Measurements from ENCODE around the gene CXXC5.
A peak's percentile ranks its signal among the peaks of the same experiment; 100 is the strongest.

CXXC5 gene

GRCh38 chr5:139690803-139691629 lies 42.9 kb downstream of the CXXC5 start:
- no peak for DNase-seq

DNA sequence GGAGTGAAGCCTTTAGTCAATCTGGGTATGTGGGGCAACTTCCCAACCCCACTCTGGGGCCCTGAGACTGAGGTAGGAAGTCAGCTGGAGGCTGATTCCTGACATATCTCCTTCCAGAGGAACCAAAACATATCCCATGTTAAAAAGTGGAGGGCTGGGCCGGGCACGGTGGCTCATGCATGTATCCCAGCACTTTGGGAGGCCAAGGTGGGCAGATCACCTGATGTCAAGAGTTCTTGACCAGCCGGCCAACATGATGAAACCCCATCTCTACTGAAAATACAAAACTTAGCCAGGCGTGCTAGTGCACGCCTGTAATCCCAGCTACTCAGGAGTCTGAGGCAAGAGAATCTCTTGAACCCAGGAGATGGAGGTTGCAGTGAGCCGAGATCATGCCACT lies 44.0 kb downstream of the CXXC5 start:
- DNase-seq = no peak

DNA sequence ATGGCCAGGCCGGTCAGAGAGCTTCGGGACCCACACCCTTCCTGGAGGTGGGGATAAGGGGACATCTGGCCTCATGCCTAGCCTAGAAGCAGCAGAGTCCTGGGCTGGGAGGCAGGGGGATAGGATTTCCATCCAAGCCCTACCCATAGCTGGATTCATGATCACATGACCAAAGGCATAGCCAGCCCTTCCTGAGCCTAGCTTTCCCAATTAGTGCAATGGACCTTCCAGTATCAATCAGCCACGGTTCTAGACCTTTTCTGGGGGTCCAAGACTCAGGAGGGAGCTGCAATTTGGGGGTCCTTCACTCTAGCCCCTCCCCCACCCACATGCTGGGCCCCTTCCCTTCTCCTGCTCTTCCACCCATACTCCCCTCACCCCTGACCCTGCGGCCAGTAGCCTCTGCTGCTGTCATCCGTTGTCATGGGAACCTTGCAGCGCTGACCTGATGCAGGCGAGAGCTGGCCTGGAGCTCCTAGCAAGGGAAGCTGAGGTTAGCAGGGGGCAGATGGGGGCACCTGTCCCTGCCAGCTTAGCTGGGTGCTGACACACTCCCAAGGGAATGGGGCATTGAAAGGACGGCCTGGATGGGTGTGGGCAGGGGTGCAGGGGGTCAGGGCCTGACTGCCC lies 44.6 kb downstream of the CXXC5 start:
- DNase-seq = peak in 1 of 56 donors; percentile 65

- no peak for DNase-seq
Measured at GRCh38 chr5:139693676-139694364, 45.7 kb downstream of the CXXC5 start.

DNA sequence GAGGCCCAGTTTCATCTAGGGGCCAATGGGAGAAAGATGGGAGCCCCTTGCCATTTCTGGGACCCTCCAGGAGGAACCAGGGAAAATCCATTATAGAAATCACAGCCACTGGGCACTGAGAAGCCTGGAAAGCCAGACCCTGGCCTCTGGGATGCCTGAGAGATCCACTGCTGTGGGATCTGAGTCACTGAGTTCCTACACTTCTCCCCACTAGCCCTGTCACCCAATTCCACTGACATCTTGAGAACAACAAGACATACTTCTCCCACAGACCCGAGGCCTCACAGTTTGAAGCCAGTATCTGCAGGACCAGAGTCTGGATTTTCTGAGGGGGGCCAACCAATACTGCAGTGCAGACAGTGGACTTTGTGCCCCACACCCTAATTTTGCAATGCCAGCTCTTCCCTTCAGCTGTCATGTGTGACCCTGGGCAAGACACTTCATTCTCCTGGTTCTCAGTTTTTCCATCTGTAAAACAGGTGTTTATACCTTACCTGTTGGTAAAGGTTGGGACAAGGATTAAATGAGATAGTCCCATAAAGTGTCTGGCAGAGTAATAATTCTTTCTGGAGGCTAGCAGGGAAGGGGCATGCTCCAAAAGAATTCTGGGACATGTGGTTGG lies 46.5 kb downstream of the CXXC5 start:
- DNase-seq = no peak

DNA sequence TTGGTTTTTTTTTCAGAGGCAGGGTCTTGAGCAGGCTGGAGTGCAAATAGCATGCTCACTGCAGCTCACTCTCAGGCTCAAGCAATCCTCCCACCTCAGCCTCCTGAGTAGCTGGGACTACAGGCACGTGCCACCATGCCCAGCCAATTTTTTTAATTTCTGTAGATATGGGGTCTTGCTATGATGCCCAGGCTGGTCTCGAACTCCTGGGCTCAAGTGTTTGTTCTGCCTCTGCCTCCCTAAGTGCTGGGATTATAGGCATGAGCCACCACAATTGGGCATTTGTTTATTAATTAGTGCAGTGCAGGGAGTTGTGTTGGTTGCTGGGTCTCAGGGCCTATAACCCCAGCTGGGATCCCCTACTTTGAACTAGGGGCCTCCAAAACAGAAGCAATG lies 47.0 kb downstream of the CXXC5 start:
- DNase-seq = no peak

- DNase-seq = peak in 1 of 56 donors; percentile 73
Measured at GRCh38 chr5:139696167-139696893, 48.2 kb downstream of the CXXC5 start.

DNA sequence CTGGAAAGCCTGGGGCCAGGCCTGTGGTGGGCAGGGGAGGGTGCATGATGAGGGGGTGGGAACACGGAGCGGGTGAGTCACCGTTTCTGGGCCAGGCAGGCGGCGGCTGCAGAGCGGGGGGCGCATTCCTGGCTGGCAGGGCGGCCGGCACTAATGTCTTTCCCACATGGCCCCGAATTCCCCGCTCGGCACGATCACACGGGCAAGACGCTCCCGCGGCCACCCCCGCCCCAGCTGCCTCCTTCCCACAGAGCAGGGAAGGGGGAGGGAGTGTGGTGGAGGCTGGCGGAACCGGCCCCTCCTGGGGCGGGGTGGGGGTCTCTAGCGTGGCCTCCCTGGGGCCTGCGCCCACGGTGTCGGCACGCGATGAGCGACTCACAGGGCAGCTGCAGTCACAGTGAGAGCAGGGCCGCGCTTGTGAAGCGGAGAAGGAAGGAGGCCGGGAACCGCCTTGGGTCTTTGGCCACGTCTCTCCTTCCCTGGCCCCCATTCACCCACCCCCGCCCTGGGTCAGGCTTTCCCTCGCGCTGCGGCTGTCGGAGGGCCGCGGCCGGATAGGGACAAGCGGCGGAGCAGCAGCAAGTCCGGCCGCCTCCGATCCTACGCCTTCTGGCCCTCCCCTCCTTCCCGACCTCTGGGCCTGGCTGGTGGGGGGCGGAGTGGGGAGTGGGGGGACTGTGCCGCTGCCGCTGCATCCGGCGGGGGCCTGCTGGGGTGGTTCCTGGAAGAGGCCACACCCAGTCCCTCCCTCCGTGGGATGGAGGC lies 48.9 kb downstream of the CXXC5 start:
- peak in 27 of 56 donors; percentile 30 to 80 (median 58) for DNase-seq

DNA sequence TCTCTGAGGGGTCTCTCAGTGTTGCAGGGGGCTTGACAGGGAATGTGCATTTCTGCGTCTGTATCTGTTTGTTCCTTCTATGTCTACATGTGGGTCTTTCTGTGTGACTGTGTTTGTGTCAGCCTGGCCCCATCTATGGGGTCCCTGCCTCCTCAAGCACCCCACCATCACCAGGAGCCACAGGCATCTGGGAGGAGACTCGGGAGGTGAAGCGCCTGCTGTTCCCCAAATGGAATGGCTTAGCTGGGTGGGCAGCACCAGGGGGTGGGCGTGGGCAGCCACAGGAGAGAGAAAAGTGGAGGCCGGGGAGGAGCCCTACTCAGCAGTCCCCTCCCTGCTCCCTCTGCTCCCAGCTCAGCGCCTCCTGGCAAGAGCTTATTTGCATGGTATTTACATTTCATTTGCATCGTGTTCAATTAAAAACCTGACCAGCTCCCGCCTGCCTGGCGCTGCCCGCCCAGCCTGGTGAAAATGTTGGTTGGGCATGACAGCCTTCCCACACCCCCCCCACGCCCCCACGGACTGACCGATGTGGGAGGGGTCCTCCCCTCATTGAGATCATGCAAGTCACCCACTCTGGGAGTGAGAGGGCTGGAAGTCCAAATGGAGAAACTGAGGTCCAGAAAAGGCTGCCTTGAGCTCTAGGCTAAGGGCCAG lies 50.5 kb downstream of the CXXC5 start:
- peak in 47 of 56 donors; percentile 35 to 89 (median 75) for DNase-seq

DNA sequence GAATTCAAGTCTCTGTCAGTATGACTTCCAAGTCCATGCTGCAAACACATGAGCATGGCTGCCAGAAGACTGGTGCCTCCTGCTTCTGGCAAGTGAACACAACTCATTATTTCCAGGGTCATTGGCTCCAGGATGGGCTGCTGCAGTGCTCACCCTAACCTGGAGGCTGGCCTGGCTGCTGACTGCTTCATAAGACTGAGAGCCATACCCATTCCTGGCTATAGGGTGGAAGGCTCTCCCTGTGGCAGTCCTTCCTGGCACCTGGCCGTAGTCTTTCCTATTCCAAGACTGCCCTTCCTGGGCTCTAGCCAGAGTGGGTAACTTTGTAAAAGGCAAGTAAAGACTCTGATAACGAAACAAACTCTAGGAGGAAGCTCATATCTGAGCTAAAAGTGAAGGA lies 51.2 kb downstream of the CXXC5 start:
- no peak for DNase-seq

GRCh38 chr5:139700711-139701055 lies 52.5 kb downstream of the CXXC5 start:
- no peak for DNase-seq

GRCh38 chr5:139701056-139701741 lies 53.0 kb downstream of the CXXC5 start:
- DNase-seq = no peak

GRCh38 chr5:139702548-139702947 lies 54.4 kb downstream of the CXXC5 start:
- DNase-seq = no peak

- no peak for DNase-seq
Measured at GRCh38 chr5:139704748-139705147, 56.6 kb downstream of the CXXC5 start.

DNA sequence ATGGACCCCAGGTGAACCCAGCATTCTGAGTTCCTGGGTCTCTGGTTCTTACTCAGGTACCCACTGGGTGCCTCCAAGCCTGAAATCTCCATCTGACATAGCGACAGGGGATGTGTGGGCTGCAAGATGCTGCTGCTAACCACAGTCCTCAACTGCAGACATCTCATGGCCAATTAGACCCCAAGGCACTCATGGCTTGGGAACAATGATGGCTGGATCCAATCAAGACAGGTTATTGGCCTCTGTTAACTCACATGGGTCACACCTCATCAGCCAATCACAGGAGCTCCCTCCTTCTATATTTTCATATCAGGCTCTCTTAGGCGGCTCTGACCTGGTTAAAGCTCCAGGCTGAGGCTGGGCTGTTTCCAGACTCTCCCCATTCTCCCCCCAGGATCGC lies 57.0 kb downstream of the CXXC5 start:
- no peak for DNase-seq

DNA sequence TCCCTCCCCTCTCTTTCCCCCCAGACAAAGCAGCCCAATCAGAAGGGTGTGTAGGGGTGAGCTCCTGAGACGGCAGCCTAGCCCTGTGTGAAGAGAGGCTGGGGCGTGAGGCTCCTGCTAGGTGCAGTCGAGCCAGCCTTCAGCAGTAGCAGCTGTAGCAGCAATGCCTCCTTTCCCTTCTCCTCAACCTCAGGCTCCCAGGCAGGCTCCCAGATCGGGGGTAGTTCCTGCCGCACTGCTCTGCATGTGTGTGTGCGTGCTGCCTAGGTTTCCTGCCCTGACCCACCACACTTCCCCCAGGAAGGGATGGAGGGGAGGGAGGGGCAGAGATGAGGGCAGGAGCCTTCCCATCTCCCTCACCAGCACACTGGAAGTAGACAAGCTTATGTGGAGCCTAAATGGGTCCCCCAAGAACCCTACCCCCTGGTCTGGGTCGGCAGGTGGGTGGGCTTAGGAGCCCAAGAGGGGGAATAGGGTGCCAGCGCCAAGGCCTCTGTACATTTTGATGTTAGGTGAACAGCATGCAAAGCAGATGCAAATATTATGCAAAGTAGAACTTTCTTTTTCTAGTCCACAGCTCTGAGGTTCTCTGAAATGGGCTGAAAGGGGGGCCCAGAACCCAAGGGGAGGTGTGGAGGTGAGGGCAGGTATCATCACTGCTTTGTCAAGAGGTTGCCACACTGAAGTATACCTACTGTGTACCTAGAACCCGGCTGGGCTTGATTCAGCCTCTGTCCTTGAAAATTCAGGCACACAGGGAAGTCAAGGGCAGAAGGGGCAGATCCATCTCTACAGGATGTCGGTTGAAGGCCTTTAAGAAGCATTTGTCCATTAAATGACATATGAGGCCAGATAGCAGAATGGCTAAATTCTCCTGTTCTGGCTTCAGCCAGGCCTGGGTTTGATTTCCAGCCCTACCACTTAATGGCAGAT lies 57.8 kb downstream of the CXXC5 start:
- no peak for DNase-seq

GRCh38 chr5:139707445-139708003 lies 59.4 kb downstream of the CXXC5 start:
- DNase-seq = no peak

GRCh38 chr5:139708434-139708861 lies 60.3 kb downstream of the CXXC5 start:
- DNase-seq = no peak

All from amygdala (tissue), 56 donors.